NCI-H1105 treated with DMSO at 0.1 percent for 48 hours (cell line): Measurements from ENCODE around the gene MBD5.

Source experiments
- DNase-seq: peaks from one replicate; lab custom pipeline; 2025; lab: John Stamatoyannopoulos, UW

The MBD5 gene

DNA sequence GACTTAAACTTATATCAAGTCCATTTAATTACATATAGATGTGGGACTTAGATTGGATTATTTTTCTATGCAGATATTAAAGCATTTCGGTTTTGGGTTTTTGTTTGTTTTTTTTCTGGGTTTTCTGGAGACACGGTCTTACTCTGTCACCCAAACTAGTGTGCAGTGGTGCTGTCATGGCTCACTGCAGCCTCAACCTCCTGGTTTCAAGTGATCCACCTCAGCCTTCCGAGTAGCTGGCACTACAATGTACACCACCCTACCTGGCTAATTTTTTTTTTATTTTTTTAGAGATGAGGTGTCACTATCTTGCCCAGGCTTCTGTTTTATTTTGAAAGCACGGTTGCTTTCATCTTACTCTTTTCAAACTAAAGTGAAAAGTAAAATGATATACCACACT is 281.6 kb downstream of the MBD5 start:
- no peak for DNase-seq

DNA sequence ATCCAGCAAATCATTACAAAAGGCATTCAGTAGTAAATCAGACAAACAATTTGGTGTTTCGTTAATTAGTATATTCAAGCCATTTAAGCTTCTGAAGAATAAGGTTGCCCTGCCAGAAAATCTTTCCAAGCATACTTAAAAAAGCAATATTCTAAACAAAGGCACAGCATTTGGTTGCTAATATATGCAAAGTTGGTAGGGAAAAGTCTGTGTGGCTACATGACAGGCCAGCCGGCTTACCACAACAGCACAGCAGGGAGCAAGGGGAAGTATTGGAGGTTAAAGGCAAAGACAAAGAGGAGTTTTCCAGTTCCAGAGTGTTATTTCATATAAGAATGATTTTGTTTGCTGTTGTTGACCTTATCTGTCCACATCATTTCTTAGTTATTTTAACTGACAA is 282.3 kb downstream of the MBD5 start:
- no peak for DNase-seq

DNA sequence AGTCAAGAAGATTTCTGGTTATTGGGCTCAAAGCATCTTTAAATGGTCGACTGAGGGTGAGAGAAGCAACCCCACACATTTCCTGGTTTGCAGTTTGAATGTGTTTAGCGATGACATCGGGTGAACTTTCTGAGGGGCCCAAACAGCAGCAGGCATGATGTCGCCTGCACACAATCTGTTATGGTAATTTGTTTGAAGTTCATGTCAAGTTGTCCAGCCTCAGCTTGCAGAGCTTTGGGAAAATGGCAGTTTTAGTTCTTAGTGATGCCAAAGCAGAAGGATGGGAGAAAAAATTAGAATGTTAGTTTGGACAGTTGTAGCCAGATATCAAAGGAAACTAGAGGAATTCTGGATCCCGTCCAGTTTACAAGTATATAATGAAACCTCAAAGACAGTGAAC is 284.6 kb downstream of the MBD5 start:
- DNase-seq: no peak

DNA sequence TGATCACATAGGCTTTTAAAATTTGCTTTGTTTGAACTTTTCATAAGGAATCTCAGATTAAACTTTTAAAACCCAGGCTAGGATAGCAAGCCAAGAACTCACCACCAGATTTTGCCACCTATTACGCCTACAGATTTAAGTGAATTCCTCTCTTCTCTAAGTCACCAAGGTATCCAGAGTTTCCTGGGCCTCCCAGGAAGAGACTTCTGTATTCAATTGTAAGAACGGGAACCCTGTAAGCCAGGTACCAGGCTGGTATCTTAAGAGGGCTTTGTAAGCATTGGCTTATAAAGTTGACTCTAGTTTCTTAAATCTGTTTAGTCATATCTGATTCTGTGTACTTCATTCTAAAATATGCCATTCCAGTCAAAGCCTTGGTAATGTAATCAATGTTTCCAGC is 285.1 kb downstream of the MBD5 start:
- no peak for DNase-seq

DNA sequence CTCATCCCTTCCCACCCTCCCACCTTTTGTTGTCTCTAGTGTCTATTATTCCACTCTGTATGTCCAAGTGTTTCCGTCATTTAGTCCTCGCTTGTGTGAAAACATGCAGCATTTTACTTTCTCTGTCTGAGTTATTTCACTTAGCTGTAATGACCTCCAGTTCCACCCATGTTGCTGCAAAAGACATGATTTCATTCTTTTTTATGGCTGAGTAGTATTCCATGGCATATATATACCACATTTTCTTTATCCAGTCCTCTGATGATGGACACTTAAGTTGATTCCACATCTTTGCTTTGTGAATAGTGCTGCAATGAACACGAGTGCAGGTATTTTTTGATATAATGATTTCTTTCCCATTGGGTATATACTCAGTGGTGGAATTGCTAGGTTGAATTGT is 296.7 kb downstream of the MBD5 start:
- no peak for DNase-seq

DNA sequence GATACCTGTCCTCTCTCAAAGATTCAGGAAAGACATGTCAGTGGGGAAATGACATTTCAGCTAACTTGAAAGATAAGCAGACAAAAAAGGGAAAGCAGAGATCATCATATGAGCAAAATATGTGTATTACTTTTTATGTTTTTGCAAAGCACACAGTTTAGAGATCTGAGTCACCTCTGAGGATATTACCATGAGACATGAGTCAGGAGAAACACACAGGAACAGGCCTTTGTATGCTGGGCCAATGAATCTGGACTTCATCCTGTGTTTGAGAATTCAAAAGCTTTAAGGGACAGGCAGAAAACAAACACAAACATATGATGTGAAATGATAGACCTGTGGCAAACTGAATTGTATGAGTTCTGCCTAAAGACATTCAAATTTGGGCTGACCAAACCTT is 317.6 kb downstream of the MBD5 start:
- DNase-seq: no peak

DNA sequence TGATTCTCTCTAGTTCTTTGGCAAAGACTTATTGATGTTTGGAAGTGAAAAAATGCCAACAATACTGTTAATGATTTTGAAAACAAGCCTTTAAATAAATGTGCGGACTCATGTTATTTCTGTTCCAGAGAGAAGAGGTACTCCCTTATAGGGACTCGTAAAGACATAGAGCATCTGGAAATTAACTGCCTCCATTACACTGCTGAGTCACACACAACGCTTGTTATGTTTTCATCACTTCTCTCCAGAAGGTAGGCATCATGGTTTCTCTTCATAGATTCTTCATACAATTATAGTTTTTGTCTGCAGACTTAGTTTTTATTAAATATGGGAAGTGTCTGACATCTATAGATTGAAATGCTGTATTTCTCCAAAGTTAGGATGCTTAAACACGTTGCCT is 321.2 kb downstream of the MBD5 start:
- no peak for DNase-seq

DNA sequence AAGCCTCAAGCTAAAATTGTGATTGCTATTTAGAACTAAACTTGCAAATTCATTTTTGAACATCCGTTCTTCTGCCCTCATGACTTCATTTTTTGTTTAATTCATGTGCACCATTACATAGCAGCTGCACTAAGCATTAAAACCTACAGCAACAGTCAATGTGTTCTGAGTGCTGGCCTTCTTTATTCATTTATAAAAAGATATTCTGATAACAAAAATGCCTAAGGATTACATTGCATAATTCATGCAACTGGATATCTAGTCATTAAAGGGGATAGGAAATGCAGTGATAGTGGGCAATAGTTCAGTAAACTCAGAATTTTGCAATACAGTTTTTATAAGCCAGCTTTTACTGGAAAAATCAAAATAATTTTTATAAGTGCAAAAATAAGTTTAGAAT is 329.3 kb downstream of the MBD5 start:
- DNase-seq: no peak

DNA sequence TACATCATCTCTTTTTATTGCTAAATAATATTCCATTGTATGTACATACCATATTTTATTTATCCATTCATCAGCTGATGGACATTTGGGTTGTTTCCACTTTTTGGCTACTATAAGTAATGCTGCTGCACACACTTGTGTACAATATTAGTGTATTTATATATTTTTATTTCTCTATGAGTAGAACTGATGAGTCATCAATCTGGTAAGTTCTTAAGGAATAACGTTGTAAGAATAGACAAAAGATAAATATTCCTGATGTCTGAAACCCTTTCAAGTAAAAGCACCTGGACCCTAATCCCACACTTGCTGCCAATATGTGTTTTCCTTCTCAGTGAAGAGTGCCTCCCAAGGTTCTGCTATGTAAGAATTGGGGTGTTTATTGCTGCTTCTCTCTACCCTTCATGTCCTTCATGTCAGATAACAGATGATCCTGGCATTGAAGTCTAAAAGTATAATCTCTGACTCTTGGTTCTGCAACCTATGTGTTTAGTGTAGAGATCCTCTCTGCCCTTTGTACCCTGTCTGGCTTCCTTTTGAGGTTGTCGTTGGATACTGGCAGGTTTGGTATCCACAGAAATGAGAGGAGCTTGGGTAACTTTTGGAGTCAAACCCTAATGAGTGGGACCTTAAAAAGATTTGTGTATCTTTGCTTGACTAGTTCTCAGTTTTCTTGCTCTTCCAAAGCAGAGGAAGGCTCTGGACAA is 330.7 kb downstream of the MBD5 start:
- no peak for DNase-seq

DNA sequence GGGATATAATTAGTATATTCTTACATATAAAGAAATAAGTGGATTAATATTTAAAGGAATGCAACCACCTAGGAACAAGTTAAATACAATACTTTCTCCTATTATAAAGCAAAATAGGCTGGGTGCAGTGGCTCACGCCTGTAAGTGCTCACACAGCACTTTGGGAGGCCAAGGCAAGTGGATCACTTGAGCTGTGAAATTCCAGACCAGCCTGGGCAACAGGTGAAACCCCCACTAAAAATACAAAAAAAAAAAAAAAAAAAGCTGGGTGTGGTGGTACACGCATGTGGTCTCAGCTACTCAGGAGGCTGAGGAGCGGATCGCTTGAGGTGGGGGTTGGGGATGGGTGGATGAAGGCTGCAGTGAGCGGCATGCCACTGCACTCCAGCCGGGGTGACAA is 337.5 kb downstream of the MBD5 start:
- no peak for DNase-seq

- DNase-seq: no peak
These were observed 339.8 kb downstream of the MBD5 start for GRCh38 chr2:148360662-148361061.

DNA sequence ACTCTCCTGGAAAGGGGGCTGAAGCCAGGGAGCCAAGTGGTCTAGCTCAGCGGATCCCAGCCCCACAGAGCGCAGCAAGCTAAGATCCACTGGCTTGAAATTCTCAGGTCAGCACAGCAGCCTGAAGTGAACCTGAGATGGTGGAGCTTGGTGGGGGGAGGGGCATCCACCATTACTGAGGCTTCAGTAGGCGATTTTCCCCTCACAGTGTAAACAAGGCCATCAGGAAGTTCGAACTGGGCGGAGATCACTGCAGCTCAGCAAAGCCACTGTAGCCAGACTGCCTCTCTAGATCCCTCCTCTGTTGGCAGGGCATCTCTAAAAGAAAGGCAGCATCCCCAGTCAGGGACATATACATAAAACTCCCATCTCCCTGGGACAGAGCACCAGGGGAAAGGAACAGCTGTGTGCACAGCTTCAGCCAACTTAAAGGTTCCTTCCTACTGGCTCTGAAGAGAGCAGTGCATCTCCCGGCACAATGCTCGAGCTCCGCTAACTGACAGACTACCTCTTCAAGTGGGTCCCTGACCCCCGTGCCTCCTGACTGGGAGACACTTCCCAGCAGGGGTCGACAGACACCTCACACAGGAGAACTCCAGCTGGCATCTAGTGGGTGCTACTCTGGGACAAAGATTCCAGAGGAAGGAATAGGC is 341.4 kb downstream of the MBD5 start:
- DNase-seq: no peak

DNA sequence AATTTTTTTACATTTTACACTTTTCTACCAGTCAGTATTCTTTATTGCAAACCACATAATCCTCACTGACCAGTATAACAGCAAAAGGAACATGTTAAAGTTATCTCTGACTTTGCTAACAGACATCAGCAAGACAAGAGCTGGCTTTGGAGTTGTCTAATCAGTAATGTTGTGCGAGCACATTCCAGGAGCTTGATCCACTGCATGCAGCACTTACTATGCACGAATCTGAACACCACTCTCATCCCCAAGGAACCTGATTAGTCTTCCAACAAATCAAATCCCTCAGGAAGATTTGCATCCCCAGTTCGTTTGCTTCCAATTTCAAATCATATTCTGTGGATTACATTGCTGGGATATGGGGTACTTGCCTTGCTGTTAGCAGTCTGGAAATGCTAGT is 354.3 kb downstream of the MBD5 start:
- DNase-seq: no peak

DNA sequence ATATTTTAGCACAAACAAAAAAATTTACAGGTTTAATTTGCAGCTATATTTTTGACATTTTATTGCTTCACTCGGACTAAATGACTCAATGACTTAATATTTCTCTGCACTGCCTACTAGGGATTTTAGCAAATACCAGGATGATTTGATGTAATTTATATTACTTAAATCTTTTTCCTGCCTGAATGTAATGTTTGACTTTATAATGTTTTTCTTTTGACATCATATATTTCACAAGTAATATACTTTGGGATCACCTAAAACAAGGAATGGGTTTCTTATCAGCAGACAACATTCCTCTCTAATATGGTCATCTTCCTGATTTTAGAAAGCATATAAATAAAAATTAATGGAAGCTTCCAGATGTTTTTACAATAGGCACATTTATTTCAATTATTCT is 370.4 kb downstream of the MBD5 start:
- no peak for DNase-seq

GRCh38 chr2:148402786-148403185 is 381.9 kb downstream of the MBD5 start:
- DNase-seq: no peak

- DNase-seq: no peak
These were observed 390.0 kb downstream of the MBD5 start for GRCh38 chr2:148410899-148411298.

- DNase-seq: no peak
These were observed 395.4 kb downstream of the MBD5 start for GRCh38 chr2:148416248-148416647.

GRCh38 chr2:148430101-148430500 is 409.2 kb downstream of the MBD5 start:
- no peak for DNase-seq

GRCh38 chr2:148447877-148448276 is 427.0 kb downstream of the MBD5 start:
- DNase-seq: no peak

- DNase-seq: no peak
These were observed 429.6 kb downstream of the MBD5 start for GRCh38 chr2:148450531-148450930.

DNA sequence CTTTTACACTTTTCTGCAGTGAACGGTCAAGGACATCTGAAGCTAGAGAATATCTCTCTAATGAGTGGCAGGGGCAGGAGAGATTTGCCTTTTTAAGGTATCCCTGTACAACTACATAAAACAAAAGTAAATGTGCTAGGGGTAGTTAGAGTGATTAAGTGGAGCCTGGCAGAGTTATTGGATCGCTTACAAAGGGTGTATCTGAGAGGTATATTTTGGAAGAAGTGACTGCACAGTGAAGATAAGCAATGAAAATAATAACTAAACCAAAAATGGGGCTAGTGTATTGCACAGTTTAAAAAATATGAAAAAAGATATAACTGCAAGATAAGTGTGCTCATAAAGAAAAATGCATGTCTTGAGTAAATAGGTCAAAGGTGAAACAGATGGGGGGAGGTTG is 430.2 kb downstream of the MBD5 start:
- no peak for DNase-seq

- no peak for DNase-seq
These were observed 434.9 kb downstream of the MBD5 start for GRCh38 chr2:148455791-148456190.

DNA sequence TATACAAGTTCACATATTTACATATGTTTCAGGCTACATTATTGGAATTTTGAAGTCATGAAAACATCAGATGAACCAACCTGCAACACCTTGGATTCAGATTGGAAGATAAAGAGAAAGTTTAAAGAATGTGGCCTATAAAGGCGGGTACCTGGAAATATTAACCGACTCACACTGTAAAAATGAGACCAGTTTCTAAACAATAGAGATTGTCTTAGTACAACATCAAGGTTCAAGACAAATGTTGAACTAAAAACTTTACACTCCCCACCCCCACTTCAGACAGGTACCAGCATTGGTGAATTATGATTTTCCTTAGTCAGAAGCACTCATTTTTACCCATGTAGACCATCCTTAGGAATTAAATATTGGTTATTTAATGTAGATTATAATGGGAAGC is 437.3 kb downstream of the MBD5 start:
- DNase-seq: no peak

DNA sequence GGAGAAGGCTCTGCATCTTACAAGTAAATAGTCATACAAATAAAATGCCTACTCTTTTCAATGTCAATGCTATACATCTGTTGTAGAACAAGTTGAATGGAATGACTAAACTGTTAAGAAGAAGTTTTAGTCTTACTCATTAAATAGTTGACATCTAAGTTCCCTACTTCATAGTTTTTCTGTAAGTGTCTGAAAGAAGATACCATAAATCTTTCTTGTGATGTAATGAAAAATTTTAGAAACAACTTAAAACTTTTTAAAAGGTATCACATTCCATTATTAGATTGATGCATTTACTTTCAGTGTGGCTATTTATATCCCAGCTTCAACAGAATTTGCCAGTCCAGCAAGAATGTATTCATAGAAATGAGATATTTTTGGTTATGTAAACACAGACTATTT is 438.5 kb downstream of the MBD5 start:
- no peak for DNase-seq
